DOHH2 (cell line): ENCODE results near the gene ADAMTSL5.

Source experiments
- CTCF ChIP-seq: fragments of 200-600 bp; sonication (generic); IDR thresholded peaks from one replicate; pipeline ENCODE4 v1.5.1; 2014; ENCODE audit warnings: antibody characterized with exemption, mild to moderate bottlenecking, low read depth, low read length; ENCODE audit not compliant: poor library complexity, severe bottlenecking
- EZH2phosphoT487 ChIP-seq: fragments of 200-600 bp; sonication (generic); IDR thresholded peaks from 2 replicates; pipeline ENCODE4 v1.6.1; 2017; ENCODE audit warnings: borderline replicate concordance, mild to moderate bottlenecking, antibody characterized with exemption, low read length, moderate library complexity, mixed read lengths

- TF ChIP-seq CTCF (no peak), EZH2phosphoT487 (no peak)
Measured at GRCh38 chr19:1533510-1534150, 20.8 kb upstream of the ADAMTSL5 start.
